Natural killer cell (primary cell): ENCODE results near the gene LGR5. TPM values are rescaled to one million over a fixed set of nuclear protein-coding genes. Genes with fewer than 3 reads are reported as not detected.

Source experiments
- ATAC-seq, 3 donors: fragments of 150-1000 bp in 2 of 3; fragments of 200-7000 bp in 1 of 3; cut with Tn5 transposase; 1 replicate in 1 of 3; 2 replicates in 2 of 3; pipeline ENCODE4 v1.10.0; 2021; ENCODE audit warnings: mild to moderate bottlenecking in 2 of 3, moderate library complexity in 2 of 3
- DNase-seq, 2 donors: peaks; one replicate each; pipeline versions ENCODE4 v3.0.0 to v3.0.0-alpha.2; 2013 to 2021; ENCODE audit warnings: mixed read lengths in 1 of 2
- H3K27ac ChIP-seq: one replicate; pipeline ENCODE4 v1.5.1; 2013; ENCODE audit warnings: mild to moderate bottlenecking, low read length
- H3K27me3 ChIP-seq: one replicate; pipeline ENCODE4 v1.6.1; 2013; ENCODE audit warnings: low read length; ENCODE audit not compliant: control insufficient read depth, insufficient read depth
- H3K36me3 ChIP-seq: one replicate; pipeline ENCODE4 v1.6.1; 2013; ENCODE audit warnings: low read length; ENCODE audit not compliant: control insufficient read depth, insufficient read depth
- H3K4me1 ChIP-seq: one replicate; pipeline ENCODE4 v1.6.1; 2013; ENCODE audit warnings: low read length; ENCODE audit not compliant: control insufficient read depth, insufficient read depth
- H3K4me3 ChIP-seq: one replicate; pipeline ENCODE4 v1.5.1; 2013; ENCODE audit warnings: low read length
- H3K9me3 ChIP-seq: one replicate; pipeline ENCODE4 v1.6.1; 2013; ENCODE audit warnings: low read length; ENCODE audit not compliant: control insufficient read depth, insufficient read depth
- H3K27ac Mint-ChIP-seq, 2 donors: one replicate each; pipeline ENCODE4 v1.8.0; 2022; ENCODE audit warnings: mild to moderate bottlenecking in 2 of 2, mixed read lengths in 2 of 2, moderate library complexity in 1 of 2
- H3K27me3 Mint-ChIP-seq, 2 donors: one replicate each; pipeline ENCODE4 v1.8.0; 2022; ENCODE audit warnings: low read depth in 2 of 2, mixed read lengths in 2 of 2
- H3K36me3 Mint-ChIP-seq: one replicate; pipeline ENCODE4 v1.8.0; 2022; ENCODE audit warnings: mixed read lengths
- H3K4me1 Mint-ChIP-seq, 2 donors: one replicate each; pipeline ENCODE4 v1.8.0; 2022; ENCODE audit warnings: mixed read lengths in 2 of 2
- H3K4me3 Mint-ChIP-seq: one replicate; pipeline ENCODE4 v1.8.0; 2022; ENCODE audit warnings: mild to moderate bottlenecking, moderate library complexity, mixed read lengths
- H3K9me3 Mint-ChIP-seq, 2 donors: one replicate each; pipeline ENCODE4 v1.8.0; 2022; ENCODE audit warnings: mixed read lengths in 2 of 2
- WGBS: methylation state at CpG from one replicate; pipeline ENCODE4 v1.1.7; 2013; ENCODE audit warnings: missing lambda C conversion rate; ENCODE audit not compliant: insufficient coverage; 5-methylcytosine and 5-hydroxymethylcytosine counted together
- intact Hi-C: fragments of 100-400 bp; cut with micrococcal nuclease; formaldehyde crosslinking; loops from one replicate; pipeline ENCODE4 v1.14.2; 2022
- total RNA-seq, 4 donors: library from RNA; stranded (reverse); fragments of 120-200 nt in 1 of 4; gene quantifications; one replicate each; pipeline versions ENCODE4 v1.2.3 to v1.2.4, GENCODE V29; 2013 to 2022
- TF ChIP-seq, protein P1 (sequence below): fragments of 200-600 bp; IDR thresholded peaks from one replicate; pipeline ENCODE4 v1.8.0; 2022; ENCODE audit warnings: antibody characterized with exemption

The LGR5 gene
- total RNA-seq, 3 donors from 2014 or later (not counting 1 experiment from before 2014, with no cell fraction given) = not detected

DNA sequence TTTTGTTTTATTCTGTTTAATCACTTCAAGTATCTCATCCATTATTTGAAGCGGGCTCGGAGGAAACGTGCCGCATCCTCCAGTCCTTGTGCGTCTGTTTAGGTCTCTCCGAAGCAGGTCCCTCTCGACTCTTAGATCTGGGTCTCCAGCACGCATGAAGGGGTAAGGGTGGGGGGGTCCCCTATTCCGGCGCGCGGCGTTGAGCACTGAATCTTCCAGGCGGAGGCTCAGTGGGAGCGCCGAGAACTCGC, 311 bp upstream of the LGR5 start:
- no peak overlapping the region for H3K4me3 Mint-ChIP-seq
- H3K4me1 Mint-ChIP-seq = peaks cover 0 to 7% of the 10 kb centered on the region in 2 donors
- 4% methylated on average over 17 of the region's 17 CpGs for WGBS

DNA sequence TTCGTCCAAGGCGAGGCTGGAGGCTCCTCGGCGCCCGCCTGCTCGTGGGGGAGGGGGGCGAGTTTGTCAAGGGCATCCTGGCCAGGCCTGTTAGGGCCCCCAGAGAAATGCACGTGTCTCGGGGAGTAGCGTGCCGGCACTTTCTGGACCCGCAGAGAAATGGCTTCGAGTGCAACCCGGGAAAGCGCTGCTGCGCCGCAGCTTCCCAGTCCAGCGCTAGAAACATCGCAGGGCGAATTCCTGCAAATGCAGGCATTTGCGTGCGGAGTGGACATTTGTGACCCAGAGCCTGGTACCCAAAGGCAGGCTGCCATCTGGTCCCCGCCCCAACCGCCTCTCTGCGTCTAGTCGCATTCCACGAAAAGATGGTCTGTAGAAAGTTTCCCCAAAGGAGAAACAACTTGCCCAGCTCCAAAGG, 756 bp downstream of the LGR5 start:
- Histone ChIP-seq H3K4me3 (no peak overlapping the region), H3K27me3 (peaks cover 26% of the 10 kb centered on the region), H3K4me1 (peaks cover 13% of the 10 kb centered on the region), H3K9me3 (peaks cover 8% of the 10 kb centered on the region), H3K36me3 (no peaks in the 10 kb centered on the region), H3K27ac (no peak overlapping the region)
- Mint-ChIP-seq H3K27ac (no peak overlapping the region), H3K9me3 (peaks cover 5 to 9% of the 10 kb centered on the region in 2 donors), H3K4me3 (no peak overlapping the region), H3K4me1 (peaks cover 0 to 7% of the 10 kb centered on the region in 2 donors), H3K27me3 (peaks cover 41 to 57% of the 10 kb centered on the region in 2 donors), H3K36me3 (no peaks in the 10 kb centered on the region)
- TF ChIP-seq, protein P1, sequence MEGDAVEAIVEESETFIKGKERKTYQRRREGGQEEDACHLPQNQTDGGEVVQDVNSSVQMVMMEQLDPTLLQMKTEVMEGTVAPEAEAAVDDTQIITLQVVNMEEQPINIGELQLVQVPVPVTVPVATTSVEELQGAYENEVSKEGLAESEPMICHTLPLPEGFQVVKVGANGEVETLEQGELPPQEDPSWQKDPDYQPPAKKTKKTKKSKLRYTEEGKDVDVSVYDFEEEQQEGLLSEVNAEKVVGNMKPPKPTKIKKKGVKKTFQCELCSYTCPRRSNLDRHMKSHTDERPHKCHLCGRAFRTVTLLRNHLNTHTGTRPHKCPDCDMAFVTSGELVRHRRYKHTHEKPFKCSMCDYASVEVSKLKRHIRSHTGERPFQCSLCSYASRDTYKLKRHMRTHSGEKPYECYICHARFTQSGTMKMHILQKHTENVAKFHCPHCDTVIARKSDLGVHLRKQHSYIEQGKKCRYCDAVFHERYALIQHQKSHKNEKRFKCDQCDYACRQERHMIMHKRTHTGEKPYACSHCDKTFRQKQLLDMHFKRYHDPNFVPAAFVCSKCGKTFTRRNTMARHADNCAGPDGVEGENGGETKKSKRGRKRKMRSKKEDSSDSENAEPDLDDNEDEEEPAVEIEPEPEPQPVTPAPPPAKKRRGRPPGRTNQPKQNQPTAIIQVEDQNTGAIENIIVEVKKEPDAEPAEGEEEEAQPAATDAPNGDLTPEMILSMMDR = no peak
- 2% methylated on average over 27 of the region's 27 CpGs for WGBS
- no peak for ATAC-seq
- intact Hi-C loops = no loop called here
- no peak for DNase-seq

More for the DNA sequence above, 311 bp upstream of the LGR5 start:
- intact Hi-C loops = no loop called here
- Mint-ChIP-seq H3K27me3 (peaks cover 41 to 52% of the 10 kb centered on the region in 2 donors), H3K27ac (no peak overlapping the region), H3K9me3 (peaks cover 5 to 10% of the 10 kb centered on the region in 2 donors), H3K36me3 (no peaks in the 10 kb centered on the region)
- Histone ChIP-seq H3K36me3 (no peaks in the 10 kb centered on the region), H3K4me3 (no peak overlapping the region), H3K9me3 (peaks cover 8% of the 10 kb centered on the region), H3K27ac (no peak overlapping the region), H3K4me1 (peaks cover 13% of the 10 kb centered on the region), H3K27me3 (peaks cover 26% of the 10 kb centered on the region)
- no peak for DNase-seq
- no peak for ATAC-seq
- TF ChIP-seq, protein P1 = no peak

DNA sequence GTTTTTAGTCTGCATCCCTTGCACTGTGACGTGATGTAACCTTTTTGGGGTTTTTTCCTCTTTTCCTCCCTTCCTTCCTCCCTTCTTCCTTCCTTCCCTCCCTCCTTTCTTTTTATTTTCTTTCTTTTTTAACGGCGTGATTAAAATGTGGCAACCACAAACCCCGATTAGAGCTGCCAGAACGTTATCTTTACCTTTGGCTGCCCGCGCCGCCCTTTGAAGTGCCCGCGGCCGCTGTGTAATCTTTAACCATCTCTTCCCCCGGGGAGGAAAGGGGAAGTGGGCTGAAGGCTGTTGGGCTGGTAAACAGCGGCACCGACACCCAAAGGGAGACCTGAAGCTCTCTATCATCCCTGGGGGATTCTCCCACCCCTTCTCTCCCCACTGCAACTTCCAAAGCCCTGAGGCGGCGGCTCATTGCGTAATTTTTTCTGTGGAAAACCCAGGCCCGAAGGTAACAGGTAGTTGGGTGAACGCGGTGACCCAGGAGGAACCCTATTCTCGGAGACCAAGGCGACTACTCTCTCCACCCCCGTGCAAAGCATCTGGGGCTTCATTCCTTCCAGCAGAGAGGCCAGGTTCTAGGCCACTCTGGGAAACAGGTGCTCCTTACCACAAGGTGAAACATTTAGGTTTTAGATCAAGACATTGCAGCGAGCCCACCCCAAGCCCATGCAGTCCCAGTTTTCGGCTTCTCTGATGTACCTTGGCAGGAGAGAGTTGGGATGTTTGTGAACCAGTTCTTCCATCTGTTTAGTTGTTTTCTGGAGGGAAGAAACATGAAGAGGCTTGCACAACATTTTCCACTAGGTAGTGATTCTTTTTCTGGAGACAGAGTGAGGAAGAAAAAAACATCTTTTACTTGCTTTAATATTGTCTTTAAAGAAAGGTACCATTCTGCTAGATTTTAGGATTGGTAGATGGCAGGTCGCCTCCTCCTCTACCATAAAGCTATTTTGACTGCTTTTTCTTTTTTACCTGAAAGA, 1.5 kb downstream of the LGR5 start:
- TF ChIP-seq, protein P1 = no peak
- Mint-ChIP-seq H3K4me1 (peaks cover 0 to 7% of the 10 kb centered on the region in 2 donors), H3K36me3 (no peaks in the 10 kb centered on the region), H3K4me3 (peak overlapping the region; percentile 62), H3K27ac (no peak overlapping the region), H3K9me3 (peaks cover 4 to 7% of the 10 kb centered on the region in 2 donors), H3K27me3 (peaks cover 41 to 64% of the 10 kb centered on the region in 2 donors)
- intact Hi-C loops = no loop called here
- WGBS = 9% methylated on average over 25 of the region's 26 CpGs
- Histone ChIP-seq H3K4me1 (peaks cover 13% of the 10 kb centered on the region), H3K4me3 (no peak overlapping the region), H3K9me3 (peaks cover 6% of the 10 kb centered on the region), H3K27me3 (peaks cover 26% of the 10 kb centered on the region), H3K27ac (no peak overlapping the region), H3K36me3 (no peaks in the 10 kb centered on the region)
- DNase-seq (no peak), ATAC-seq (peak in 1 of 3 donors; percentile 37)
